ENCODE results near the gene PLXNB2.

- TF ChIP-seq GABPA (IDR thresholded peaks at IDR 0.05; ENCODE audit: low read depth) (peak; percentile 67), NRF1 (IDR thresholded peaks at IDR 0.05; ENCODE audit: low read depth, low read length) (no peak), RAD21 (IDR thresholded peaks at IDR 0.05; ENCODE audit: low read length) (peak; percentile 50; the same call in 1 of the 2 replicates)
Observed at GRCh38 chr22:50326956-50327710, 19.7 kb upstream of the PLXNB2 start, which contains the start of gene DENND6B.

Measured in SK-N-SH (cell line).